Mesodermal cell (in vitro differentiated cells): Measurements from ENCODE around the gene FAF2.
"Not testable (repeated sequence)": the region's sequence is repeated elsewhere in the genome, so short reads cannot be mapped to it uniquely, and the experiment has no call there.

Experiments
- H3K27ac ChIP-seq: 2 replicates; pipeline ENCODE4 v1.7.0; 2013; ENCODE audit warnings: mild to moderate bottlenecking, low read depth, low read length, moderate library complexity; ENCODE audit not compliant: severe bottlenecking
- H3K36me3 ChIP-seq: 2 replicates; pipeline ENCODE4 v1.7.1; 2013; ENCODE audit warnings: mild to moderate bottlenecking, low read length, moderate library complexity; ENCODE audit not compliant: control insufficient read depth, insufficient read depth
- H3K4me1 ChIP-seq: one replicate; pipeline ENCODE4 v1.7.1; 2013; ENCODE audit warnings: mild to moderate bottlenecking, low read length; ENCODE audit not compliant: insufficient read depth, control insufficient read depth, poor library complexity, severe bottlenecking
- H3K4me3 ChIP-seq: 2 replicates; pipeline ENCODE4 v1.7.0; 2013; ENCODE audit warnings: low read length, control low read depth, mild to moderate bottlenecking; ENCODE audit not compliant: insufficient read depth, poor library complexity, severe bottlenecking; ENCODE audit errors: extremely low read depth
- H3K9me3 ChIP-seq: 2 replicates; pipeline ENCODE4 v1.7.1; 2013; ENCODE audit warnings: mild to moderate bottlenecking, low read length, moderate library complexity; ENCODE audit not compliant: control insufficient read depth
- WGBS, 2 experiments: methylation state at CpG; one replicate each; pipeline ENCODE4 v1.1.5; 2013; ENCODE audit warnings: missing lambda C conversion rate in 2 of 2; ENCODE audit not compliant: insufficient coverage in 2 of 2; 5-methylcytosine and 5-hydroxymethylcytosine counted together

The FAF2 gene

GRCh38 chr5:176486189-176486757 is 38.1 kb downstream of the FAF2 start:
- no peaks in the 10 kb centered on the region for H3K9me3 ChIP-seq
- peaks cover 4% of the 10 kb centered on the region for H3K4me1 ChIP-seq
- H3K4me3 ChIP-seq = no peak overlapping the region
- H3K27ac ChIP-seq = no peak overlapping the region
- WGBS, 2 experiments = 96 to 100% methylated on average over 4 to 6 of the region's 7 CpGs
- peaks cover 73% of the 10 kb centered on the region for H3K36me3 ChIP-seq

- 100% methylated on average over 2 to 3 of the region's 4 CpGs for WGBS, 2 experiments
- not testable (repeated sequence) for H3K27ac ChIP-seq, H3K4me3 ChIP-seq, H3K9me3 ChIP-seq, H3K4me1 ChIP-seq
- peaks cover 79% of the 10 kb centered on the region for H3K36me3 ChIP-seq
Measured at GRCh38 chr5:176487160-176487559, 39.0 kb downstream of the FAF2 start.

GRCh38 chr5:176489077-176489476 is 40.9 kb downstream of the FAF2 start:
- no peak overlapping the region for H3K4me3 ChIP-seq
- no peaks in the 10 kb centered on the region for H3K4me1 ChIP-seq
- no peak overlapping the region for H3K27ac ChIP-seq
- no CpG with 5 or more reads among the region's 1 CpG for WGBS, 2 experiments
- H3K36me3 ChIP-seq = peaks cover 84% of the 10 kb centered on the region
- no peaks in the 10 kb centered on the region for H3K9me3 ChIP-seq

- WGBS, 2 experiments = no CpG with 5 or more reads among the region's 1 CpG
- Histone ChIP-seq H3K4me3 (no peak overlapping the region), H3K27ac (no peak overlapping the region), H3K4me1 (no peaks in the 10 kb centered on the region), H3K36me3 (peaks cover 92% of the 10 kb centered on the region), H3K9me3 (no peaks in the 10 kb centered on the region)
Measured at GRCh38 chr5:176490301-176490700, 42.1 kb downstream of the FAF2 start.

DNA sequence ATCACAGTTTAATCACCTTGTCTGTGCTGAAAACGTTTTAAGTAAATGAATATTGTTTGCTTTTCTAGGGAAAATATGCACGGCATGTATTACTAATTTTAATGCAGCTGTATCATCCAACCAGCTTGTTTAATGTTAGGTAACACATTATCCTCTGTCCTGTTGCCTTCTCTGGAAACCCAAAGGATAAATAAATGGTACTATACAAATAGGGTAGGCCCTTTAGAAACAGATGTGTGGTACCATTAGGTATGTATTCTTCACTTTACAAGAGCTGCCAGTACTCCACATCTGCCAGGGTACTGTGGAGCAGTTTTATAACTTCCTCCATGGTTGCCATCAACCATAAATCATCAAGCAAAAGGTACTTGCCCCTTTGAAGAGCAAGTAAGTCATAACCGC is 42.9 kb downstream of the FAF2 start:
- Histone ChIP-seq H3K9me3 (no peaks in the 10 kb centered on the region), H3K36me3 (peaks cover 92% of the 10 kb centered on the region), H3K4me3 (no peak overlapping the region), H3K4me1 (no peaks in the 10 kb centered on the region), H3K27ac (no peak overlapping the region)
- 80 to 100% methylated on average over 1 of the region's 3 CpGs for WGBS, 2 experiments

- Histone ChIP-seq H3K27ac (no peak overlapping the region), H3K36me3 (peaks cover 92% of the 10 kb centered on the region), H3K9me3 (no peaks in the 10 kb centered on the region), H3K4me3 (no peak overlapping the region), H3K4me1 (no peaks in the 10 kb centered on the region)
- 98 to 100% methylated on average over 3 to 5 of the region's 8 CpGs for WGBS, 2 experiments
Measured at GRCh38 chr5:176491901-176492300, 43.7 kb downstream of the FAF2 start.

DNA sequence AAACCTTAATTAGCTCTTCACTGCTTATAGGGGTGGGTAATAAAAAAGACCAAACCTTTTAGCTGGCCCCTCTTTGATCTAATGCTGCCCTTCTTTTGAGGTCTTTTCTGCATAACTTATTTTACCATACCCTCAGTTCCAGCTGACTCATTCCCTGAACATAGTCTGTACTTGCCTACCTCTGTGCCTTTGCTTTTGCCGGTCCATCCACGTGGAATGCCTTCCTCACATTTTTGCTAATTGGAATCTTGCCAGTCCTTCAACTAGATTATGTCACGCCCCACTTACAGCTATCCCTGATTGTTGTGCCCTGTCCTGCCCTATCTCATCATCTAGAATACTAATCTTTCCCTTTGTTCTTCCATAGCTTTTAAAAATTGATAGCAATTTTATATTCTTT is 44.2 kb downstream of the FAF2 start:
- WGBS, 2 experiments = 95% methylated on average over 3 of the region's 3 CpGs
- Histone ChIP-seq H3K4me1 (no peaks in the 10 kb centered on the region), H3K4me3 (no peak overlapping the region), H3K9me3 (no peaks in the 10 kb centered on the region), H3K27ac (no peak overlapping the region), H3K36me3 (peaks cover 89% of the 10 kb centered on the region)

GRCh38 chr5:176497852-176498251 is 49.7 kb downstream of the FAF2 start:
- WGBS, 2 experiments = 91 to 94% methylated on average over 3 to 4 of the region's 9 CpGs
- peaks cover 93% of the 10 kb centered on the region for H3K36me3 ChIP-seq
- H3K4me3 ChIP-seq = no peak overlapping the region
- H3K27ac ChIP-seq = no peak overlapping the region
- peaks cover 4% of the 10 kb centered on the region for H3K4me1 ChIP-seq
- no peaks in the 10 kb centered on the region for H3K9me3 ChIP-seq

GRCh38 chr5:176499273-176499672 is 51.1 kb downstream of the FAF2 start:
- Histone ChIP-seq H3K27ac (no peak overlapping the region), H3K9me3 (no peaks in the 10 kb centered on the region), H3K4me1 (peaks cover 4% of the 10 kb centered on the region), H3K4me3 (no peak overlapping the region), H3K36me3 (peaks cover 93% of the 10 kb centered on the region)
- WGBS, 2 experiments = 100% methylated on average over 3 to 4 of the region's 5 CpGs

DNA sequence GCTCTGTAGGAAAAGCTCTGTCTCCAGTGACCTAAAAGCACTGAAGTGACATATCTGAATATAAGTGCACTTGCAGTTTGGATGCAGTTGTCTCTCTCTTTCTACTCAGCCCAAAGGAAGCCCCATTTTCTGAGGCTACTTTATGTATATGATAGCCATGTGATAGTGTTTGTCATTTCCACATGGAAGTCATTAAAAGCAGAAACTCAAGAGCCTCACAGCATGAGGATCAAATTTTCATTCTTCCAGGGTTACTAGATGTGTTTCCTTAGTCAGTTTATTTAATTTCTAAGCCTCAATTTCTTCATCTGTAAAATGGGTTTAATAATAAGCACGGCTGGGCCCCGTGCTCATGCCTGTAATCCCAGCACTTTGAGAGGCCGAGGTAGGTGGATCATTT is 52.3 kb downstream of the FAF2 start:
- peaks cover 93% of the 10 kb centered on the region for H3K36me3 ChIP-seq
- WGBS, 2 experiments = no CpG with 5 or more reads among the region's 3 CpGs
- no peaks in the 10 kb centered on the region for H3K9me3 ChIP-seq
- H3K4me1 ChIP-seq = peaks cover 4% of the 10 kb centered on the region
- no peak overlapping the region for H3K27ac ChIP-seq
- no peak overlapping the region for H3K4me3 ChIP-seq

DNA sequence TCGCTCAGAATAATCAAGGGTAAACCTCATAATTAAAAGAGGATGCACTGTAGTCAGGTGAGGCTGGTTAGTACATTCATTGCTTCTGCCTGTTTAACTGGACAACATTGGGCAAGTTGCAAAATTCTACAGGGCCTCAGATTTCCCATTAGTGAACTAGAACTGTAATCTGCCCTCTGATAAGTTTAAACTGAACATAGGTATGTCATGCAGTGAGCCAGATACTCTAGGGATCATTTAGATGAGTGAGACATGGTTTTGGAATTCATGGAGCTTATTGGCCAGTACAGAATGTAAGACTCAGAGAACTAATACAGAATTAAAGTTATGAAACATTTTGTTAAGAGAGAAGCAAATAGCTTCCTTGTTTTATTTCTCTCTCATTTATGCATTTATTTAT is 53.1 kb downstream of the FAF2 start:
- Histone ChIP-seq H3K27ac (no peak overlapping the region), H3K4me3 (no peak overlapping the region), H3K36me3 (peaks cover 93% of the 10 kb centered on the region), H3K4me1 (peaks cover 4% of the 10 kb centered on the region), H3K9me3 (no peaks in the 10 kb centered on the region)
- WGBS, 2 experiments = 100% methylated on average over 1 of the region's 1 CpG
